Epithelial cell of proximal tubule (primary cell): ENCODE data around the gene RBM33. TPM values are rescaled to one million over a fixed set of nuclear protein-coding genes. Genes with fewer than 3 reads are reported as not detected.

Experiments
- DNase-seq: peaks from one replicate; pipeline ENCODE4 v3.0.0-alpha.2; 2011; ENCODE audit warnings: low read depth
- H3K4me3 ChIP-seq: 2 replicates; pipeline ENCODE4 v1.5.1; 2011; ENCODE audit warnings: low read depth, mild to moderate bottlenecking, low read length
- total RNA-seq: library from RNA; depleted of rRNA; stranded (reverse); fragments of >200 nt; gene quantifications from 2 replicates; pipeline ENCODE4 v1.2.3, GENCODE V29; 2015
- TF ChIP-seq, protein P1 (sequence below): conservative IDR thresholded peaks from 2 replicates; pipeline ENCODE4 v1.5.1; 2012; ENCODE audit warnings: low read depth, mild to moderate bottlenecking, low read length

RBM33 gene
- total RNA-seq, 1 donor from 2014 or later: 18.0 TPM

DNA sequence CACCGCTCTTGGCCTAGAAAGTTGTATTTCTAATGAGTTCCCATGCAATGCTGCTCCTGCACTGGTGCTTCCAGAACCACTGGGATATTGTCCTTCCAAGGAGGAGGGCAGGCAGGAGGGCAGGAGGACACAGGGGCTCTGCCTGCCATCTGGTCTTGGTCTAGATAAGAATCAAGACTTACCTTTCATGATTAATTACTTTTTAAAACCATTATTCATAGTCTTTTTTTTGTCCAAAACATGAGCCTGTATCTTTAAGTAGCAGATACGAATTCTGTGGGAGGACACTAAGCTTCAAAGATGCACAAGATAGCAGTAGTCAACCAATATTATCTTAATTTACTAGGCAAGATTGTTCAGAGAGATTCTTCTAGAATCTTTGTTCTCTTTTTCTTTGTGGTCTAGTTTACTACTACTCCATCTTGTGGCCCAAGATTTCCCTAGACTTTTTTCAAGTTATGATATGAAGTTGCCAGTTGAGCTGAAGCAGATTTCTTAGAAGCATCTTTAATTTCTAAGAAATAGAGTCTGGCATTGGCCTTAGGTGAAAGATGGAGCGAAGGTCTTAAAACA is 57.6 kb downstream of the RBM33 start:
- TF ChIP-seq, protein P1, sequence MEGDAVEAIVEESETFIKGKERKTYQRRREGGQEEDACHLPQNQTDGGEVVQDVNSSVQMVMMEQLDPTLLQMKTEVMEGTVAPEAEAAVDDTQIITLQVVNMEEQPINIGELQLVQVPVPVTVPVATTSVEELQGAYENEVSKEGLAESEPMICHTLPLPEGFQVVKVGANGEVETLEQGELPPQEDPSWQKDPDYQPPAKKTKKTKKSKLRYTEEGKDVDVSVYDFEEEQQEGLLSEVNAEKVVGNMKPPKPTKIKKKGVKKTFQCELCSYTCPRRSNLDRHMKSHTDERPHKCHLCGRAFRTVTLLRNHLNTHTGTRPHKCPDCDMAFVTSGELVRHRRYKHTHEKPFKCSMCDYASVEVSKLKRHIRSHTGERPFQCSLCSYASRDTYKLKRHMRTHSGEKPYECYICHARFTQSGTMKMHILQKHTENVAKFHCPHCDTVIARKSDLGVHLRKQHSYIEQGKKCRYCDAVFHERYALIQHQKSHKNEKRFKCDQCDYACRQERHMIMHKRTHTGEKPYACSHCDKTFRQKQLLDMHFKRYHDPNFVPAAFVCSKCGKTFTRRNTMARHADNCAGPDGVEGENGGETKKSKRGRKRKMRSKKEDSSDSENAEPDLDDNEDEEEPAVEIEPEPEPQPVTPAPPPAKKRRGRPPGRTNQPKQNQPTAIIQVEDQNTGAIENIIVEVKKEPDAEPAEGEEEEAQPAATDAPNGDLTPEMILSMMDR: no peak
- no peak overlapping the region for H3K4me3 ChIP-seq
- no peak for DNase-seq

DNA sequence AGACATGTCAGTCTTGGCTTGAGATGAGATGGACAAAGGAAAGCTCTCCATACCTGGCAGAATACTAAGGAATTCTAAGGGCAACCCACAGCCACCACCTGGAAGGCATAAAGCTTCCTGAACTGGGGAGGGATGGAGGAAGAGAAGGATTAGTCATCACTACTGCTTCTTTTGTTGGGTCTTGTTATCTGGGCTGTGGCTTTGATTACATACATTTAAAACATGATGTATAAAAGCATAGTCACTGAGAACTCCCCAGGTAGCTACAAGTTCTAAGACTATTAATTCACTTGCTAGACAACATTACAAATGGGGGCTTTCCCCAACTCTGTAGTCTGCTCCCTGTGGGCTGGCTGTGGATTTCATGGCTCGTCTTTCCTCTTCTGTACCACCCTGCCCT is 58.2 kb downstream of the RBM33 start:
- no peak overlapping the region for H3K4me3 ChIP-seq
- DNase-seq: no peak
- TF ChIP-seq, protein P1: no peak

DNA sequence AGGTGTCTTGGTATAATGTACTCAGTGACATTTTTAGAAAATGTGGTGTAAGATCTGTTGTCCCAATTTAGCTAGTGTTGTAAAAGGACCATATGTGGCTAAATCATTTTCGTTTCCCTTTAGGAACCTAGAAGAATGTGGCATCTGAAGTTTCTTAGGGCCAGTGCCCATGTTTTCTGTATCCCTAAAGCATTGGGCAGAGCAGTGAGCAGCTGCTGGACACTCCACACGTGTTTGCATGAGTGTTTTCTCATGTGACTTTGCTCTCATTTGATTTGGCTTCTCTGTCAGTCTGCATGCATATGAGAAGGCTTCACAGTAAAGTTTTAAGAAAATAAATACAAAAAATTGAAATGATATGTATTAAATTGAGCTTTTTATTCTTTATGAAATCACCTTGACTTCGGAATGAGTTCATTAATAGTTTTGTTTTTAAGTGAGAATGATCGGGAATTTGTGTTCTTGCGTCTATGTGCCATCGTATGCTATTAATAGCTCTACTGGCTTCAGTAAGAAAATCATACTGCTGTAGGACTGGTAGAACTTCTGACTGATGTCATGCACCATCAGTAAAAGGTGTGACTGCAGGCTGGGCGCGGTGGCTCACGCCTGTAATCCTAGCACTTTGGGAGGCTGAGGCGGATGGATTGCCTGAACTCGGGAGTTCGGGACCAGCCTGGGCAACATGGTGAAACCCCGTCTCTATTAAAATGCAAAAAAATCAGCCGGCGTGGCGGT is 61.3 kb downstream of the RBM33 start:
- no peak for DNase-seq
- TF ChIP-seq, protein P1: no peak
- no peak overlapping the region for H3K4me3 ChIP-seq

DNA sequence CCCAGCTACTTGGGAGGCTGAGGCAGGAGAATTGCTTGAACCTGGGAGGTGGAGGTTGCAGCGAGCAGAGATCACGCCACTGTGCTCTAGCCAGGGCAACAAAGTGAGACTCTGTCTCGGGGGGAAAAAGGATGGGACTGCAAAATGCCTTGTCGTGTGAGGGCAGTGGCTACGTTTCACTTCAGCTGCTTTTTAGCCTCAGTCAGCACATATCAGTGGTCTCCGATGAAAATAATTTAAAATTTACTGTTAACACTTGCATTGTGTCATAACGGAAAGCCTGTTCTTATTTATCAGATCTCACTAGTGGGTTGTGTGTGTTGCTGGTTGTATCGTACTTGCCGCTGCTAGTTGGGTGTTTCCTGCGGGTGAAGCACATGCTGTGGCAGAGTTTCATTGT is 61.9 kb downstream of the RBM33 start:
- H3K4me3 ChIP-seq: no peak overlapping the region
- DNase-seq: no peak
- TF ChIP-seq, protein P1: no peak

DNA sequence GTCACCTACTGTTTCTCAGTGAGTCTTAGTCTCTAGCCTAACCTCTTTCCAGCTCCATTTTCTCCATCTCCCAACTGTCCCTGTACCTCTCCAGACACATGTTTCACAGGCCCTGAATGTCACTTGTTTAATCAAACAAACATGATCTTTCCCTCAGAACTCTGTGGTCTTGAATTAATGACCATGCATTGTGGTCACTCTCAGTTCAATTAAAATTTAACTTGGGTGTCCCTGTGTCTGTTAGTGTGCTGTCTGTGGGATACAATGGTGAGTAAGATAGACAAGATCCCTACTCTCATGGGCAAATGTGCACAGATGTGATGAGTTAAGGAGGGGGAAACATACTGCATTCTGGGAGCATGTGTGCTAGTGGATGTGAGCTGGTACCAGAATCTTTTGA is 65.0 kb downstream of the RBM33 start:
- TF ChIP-seq, protein P1: no peak
- DNase-seq: peak; percentile 41
- no peak overlapping the region for H3K4me3 ChIP-seq

DNA sequence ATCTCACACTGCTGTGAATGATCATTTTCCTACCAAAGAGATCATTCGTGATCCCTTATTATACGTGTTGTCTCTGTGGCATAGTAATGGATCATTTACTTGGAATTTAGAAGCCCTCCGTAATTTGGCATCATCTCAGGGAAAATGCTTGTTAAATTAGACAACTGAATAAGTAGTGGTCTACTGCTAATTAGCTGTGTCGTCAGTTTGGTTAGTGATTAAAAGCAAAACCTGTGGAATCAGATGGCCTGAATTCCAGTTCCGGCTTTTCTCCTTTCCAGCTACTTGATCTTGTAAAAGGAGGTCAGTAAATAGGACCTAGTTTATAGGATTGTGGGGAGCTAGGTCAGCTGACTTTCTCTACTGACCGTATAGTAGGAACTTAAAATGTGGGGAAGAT is 65.6 kb downstream of the RBM33 start:
- peak; percentile 38 for DNase-seq
- no peak overlapping the region for H3K4me3 ChIP-seq
- TF ChIP-seq, protein P1: no peak

DNA sequence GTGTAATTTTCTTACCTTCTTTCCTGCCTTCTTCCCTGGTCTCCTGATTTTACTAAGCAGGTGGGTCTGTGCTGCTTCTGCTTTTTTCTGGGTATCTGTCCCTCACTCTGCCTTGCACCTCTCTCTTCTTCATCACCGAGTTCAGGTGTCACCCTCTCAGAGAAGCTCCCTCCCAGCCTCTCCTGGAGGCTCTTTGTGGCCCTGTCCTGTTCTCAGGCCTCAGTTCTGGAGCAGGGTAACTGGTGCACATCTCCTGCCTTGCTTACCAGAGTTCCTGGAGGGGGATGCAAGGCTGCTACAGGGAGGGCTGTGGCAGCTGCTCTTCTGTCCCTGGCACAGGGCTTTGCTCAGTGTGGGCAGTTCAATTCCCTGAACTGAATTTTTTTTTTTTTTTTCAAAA is 66.1 kb downstream of the RBM33 start:
- TF ChIP-seq, protein P1: no peak
- H3K4me3 ChIP-seq: no peak overlapping the region
- DNase-seq: no peak
